Cardiac fibroblast (primary cell): ENCODE data around the gene SCFD2.
A peak's percentile ranks its signal among the peaks of the same experiment; 100 is the strongest.

Experiments
- DNase-seq, 2 donors: peaks; one replicate each; pipeline versions ENCODE4 v3.0.0 to v3.0.0-alpha.2; 2010; ENCODE audit warnings: low read depth in 2 of 2
- H3K4me3 ChIP-seq, 2 donors: replicated peaks in 1 of 2; 1 replicate in 1 of 2; 2 replicates in 1 of 2; pipeline ENCODE4 v1.5.1; 2011; ENCODE audit warnings: low read depth in 2 of 2, low read length in 2 of 2, mild to moderate bottlenecking in 2 of 2, moderate library complexity in 1 of 2
- TF ChIP-seq, protein P1 (sequence below): IDR thresholded peaks from one replicate; pipeline ENCODE4 v1.5.1; 2011; ENCODE audit warnings: low read depth, mild to moderate bottlenecking, low read length, inconsistent platforms

SCFD2 gene

DNA sequence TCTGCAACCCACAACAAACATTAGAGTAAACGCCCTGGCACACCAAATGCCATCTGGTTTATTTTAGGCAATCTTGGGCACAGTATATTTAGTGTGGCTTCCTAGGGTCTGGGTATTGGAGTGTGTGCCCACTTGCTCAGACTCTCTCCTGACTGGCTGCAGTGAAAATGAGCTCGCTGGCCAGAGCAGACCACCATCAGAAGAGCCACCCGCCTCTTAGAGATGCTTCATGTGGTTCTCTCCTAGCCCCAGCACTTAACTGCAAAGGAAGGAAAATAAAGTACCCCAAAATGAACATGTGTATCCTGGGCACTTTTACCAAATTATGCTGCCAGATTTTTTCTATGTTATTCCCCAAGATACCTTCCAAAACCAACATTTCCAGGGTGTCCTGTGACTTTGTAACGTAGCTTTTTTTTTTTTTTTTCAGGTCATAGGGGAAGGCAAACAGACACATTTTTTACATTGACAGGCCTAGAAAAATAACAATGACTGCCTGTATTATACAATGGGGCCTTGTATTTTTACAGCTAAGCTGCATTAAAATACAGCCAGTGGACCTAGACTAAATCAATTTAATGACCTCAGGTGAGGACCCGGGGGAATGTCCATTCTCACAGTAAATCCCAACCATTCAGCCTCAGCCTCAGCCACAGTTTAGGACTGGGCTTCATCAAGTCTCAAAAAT lies 310.0 kb downstream of the SCFD2 start:
- DNase-seq = peak in 1 of 2 donors; percentile 19
- H3K4me3 ChIP-seq = no peak overlapping the region
- TF ChIP-seq, protein P1, sequence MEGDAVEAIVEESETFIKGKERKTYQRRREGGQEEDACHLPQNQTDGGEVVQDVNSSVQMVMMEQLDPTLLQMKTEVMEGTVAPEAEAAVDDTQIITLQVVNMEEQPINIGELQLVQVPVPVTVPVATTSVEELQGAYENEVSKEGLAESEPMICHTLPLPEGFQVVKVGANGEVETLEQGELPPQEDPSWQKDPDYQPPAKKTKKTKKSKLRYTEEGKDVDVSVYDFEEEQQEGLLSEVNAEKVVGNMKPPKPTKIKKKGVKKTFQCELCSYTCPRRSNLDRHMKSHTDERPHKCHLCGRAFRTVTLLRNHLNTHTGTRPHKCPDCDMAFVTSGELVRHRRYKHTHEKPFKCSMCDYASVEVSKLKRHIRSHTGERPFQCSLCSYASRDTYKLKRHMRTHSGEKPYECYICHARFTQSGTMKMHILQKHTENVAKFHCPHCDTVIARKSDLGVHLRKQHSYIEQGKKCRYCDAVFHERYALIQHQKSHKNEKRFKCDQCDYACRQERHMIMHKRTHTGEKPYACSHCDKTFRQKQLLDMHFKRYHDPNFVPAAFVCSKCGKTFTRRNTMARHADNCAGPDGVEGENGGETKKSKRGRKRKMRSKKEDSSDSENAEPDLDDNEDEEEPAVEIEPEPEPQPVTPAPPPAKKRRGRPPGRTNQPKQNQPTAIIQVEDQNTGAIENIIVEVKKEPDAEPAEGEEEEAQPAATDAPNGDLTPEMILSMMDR = no peak

GRCh38 chr4:53055274-53055673 lies 310.6 kb downstream of the SCFD2 start:
- H3K4me3 ChIP-seq = no peak overlapping the region
- DNase-seq = peak; percentile 88 to 89
- TF ChIP-seq, protein P1 = no peak

GRCh38 chr4:53050361-53050774 lies 315.5 kb downstream of the SCFD2 start:
- peak; percentile 12 to 37 for DNase-seq
- H3K4me3 ChIP-seq = no peak overlapping the region
- TF ChIP-seq, protein P1 = no peak

GRCh38 chr4:53049528-53049927 lies 316.3 kb downstream of the SCFD2 start:
- H3K4me3 ChIP-seq = no peak overlapping the region
- TF ChIP-seq, protein P1 = no peak
- no peak for DNase-seq

DNA sequence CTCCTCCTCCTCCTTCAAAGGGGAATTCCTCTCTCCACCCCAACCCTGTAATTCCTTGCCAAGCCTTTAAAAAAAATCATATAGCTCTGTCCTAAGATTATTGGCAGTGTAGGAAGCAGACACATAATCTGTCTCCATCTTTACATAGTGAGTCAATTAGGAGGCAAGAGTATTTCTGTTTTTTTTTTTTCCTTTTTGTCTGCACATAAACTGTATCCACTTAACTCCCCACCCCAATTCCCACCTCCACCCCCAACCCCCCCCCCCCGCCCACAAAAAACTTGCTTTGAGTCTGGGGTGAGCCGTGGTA lies 321.3 kb downstream of the SCFD2 start:
- H3K4me3 ChIP-seq = no peak overlapping the region
- TF ChIP-seq, protein P1 = no peak
- DNase-seq = no peak

DNA sequence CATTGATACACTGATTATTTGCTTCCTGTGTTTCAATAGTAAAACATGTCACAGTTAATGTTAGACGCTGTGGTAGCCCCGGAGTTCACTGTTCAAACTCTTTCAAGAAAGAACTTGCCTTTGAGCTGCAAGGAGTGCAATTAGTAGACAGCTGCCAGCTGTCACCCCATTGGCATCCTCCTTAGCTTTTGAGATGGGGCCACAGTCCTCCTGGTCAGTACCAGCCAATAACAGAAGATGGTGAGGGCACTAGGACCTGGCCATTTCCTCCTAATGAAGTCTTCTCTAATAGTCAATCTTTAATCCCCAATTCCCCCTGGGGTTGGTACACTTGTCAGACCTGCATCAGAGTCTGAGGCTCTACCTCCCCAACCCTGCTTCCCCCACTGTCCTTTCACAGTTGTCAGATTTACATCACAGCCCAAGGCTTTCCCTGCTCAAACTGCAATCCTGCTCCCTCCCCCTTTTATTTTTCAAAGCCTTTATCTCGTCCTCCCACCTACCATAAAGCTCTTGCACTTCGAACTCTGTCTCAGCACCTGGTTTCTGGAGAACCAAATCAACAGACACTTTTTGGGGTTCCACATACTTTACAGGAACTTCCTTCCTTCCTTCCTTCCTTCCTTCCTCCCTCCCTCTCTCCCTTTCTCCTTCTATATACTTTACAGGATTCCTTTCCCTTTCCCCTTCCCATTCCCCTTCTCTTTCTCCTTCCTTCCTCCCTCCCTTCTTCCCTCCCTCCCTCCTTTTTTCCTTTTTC lies 321.8 kb downstream of the SCFD2 start:
- TF ChIP-seq, protein P1 = no peak
- no peak for DNase-seq
- H3K4me3 ChIP-seq = no peak overlapping the region
